Astrocyte of the cerebellum (primary cell): ENCODE data around the gene FAM78B.

Source experiments
- DNase-seq: peaks from one replicate; pipeline ENCODE4 v3.0.0-alpha.2; 2011; ENCODE audit warnings: low read depth
- H3K4me3 ChIP-seq: 2 replicates; pipeline ENCODE4 v1.5.1; 2011; ENCODE audit warnings: mild to moderate bottlenecking, low read depth, low read length, moderate library complexity
- CTCF ChIP-seq: IDR thresholded peaks from 2 replicates; pipeline ENCODE4 v1.5.1; 2012; ENCODE audit warnings: low read length, low read depth, moderate library complexity, mild to moderate bottlenecking; ENCODE audit errors: missing control alignments
- in situ Hi-C: cut with HindIII; loops from 2 replicates; pipeline ENCODE4 v1.10.0; 2017; ENCODE audit warnings: low sequenced_read_pairs

The FAM78B gene

GRCh38 chr1:166086113-166086883 lies 80.5 kb downstream of the FAM78B start:
- DNase-seq: no peak
- in situ Hi-C loops: no loop called here
- no peak overlapping the region for H3K4me3 ChIP-seq
- no peak for TF ChIP-seq CTCF

GRCh38 chr1:166084613-166085012 lies 82.2 kb downstream of the FAM78B start:
- in situ Hi-C loops: no loop called here
- no peak for TF ChIP-seq CTCF
- no peak for DNase-seq
- no peak overlapping the region for H3K4me3 ChIP-seq

DNA sequence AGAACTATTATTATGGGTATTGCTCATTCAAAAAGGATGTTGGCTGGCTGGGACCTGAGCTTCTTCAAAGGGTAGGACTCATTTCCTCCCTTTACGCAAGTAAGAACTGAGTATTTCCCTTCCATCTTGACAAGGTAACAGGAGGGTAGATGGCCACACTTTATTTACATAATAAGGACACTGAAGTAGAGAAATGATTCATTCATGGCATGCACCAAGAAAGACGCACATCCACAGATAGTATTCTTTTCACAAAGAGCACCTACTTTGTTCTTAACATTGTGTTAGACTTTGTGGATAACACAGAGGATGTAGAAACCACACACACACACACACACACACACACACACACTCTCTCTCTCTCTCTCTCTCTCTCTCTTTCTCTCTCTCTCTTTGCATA lies 82.9 kb downstream of the FAM78B start:
- no peak for DNase-seq
- in situ Hi-C loops: no loop called here
- no peak overlapping the region for H3K4me3 ChIP-seq
- no peak for TF ChIP-seq CTCF

GRCh38 chr1:166082601-166083000 lies 84.2 kb downstream of the FAM78B start:
- no peak for TF ChIP-seq CTCF
- no peak overlapping the region for H3K4me3 ChIP-seq
- in situ Hi-C loops: no loop called here
- no peak for DNase-seq

GRCh38 chr1:166080967-166081870 lies 85.6 kb downstream of the FAM78B start:
- DNase-seq: no peak
- no peak overlapping the region for H3K4me3 ChIP-seq
- no peak for TF ChIP-seq CTCF
- in situ Hi-C loops: no loop called here

GRCh38 chr1:166080277-166080966 lies 86.4 kb downstream of the FAM78B start:
- in situ Hi-C loops: no loop called here
- no peak for DNase-seq
- no peak overlapping the region for H3K4me3 ChIP-seq
- TF ChIP-seq CTCF: no peak
